SK-N-MC (cell line): ENCODE data around the gene BPIFB1.

Experiments used
- EZH2 ChIP-seq: fragments of 200-600 bp; sonication (generic); IDR thresholded peaks from one replicate; pipeline ENCODE4 v1.6.1; 2017; ENCODE audit warnings: antibody characterized with exemption
- FOXP2 ChIP-seq: optimal IDR thresholded peaks from 2 replicates; pipeline ENCODE3; 2011; ENCODE audit warnings: mild to moderate bottlenecking, moderate library complexity; ENCODE audit not compliant: insufficient read depth; ENCODE audit errors: extremely low read length, control extremely low read depth
- POLR2AphosphoS5 ChIP-seq: IDR thresholded peaks from 2 replicates; pipeline ENCODE4 v1.6.1; 2012; ENCODE audit warnings: mild to moderate bottlenecking, low read depth, low read length, borderline replicate concordance

- TF ChIP-seq POLR2AphosphoS5 = no peak
- no peak for TF ChIP-seq EZH2
- no peak for TF ChIP-seq FOXP2
Measured at GRCh38 chr20:33272155-33272873, 10.7 kb upstream of the BPIFB1 start.
